ENCODE measurements around the gene TRIM67. TPM values are rescaled to one million over a fixed set of nuclear protein-coding genes. Genes with fewer than 3 reads are reported as not detected.

TRIM67 gene
- total RNA-seq, 1 donor from 2014 or later = not detected

- FAIRE-seq (no peak), DNase-seq (ENCODE audit: low read depth) (no peak)
- H3K27me3 ChIP-seq (ENCODE audit: control insufficient read depth, insufficient read depth, low read length) = no peaks in the 10 kb centered on the region
- H3K36me3 ChIP-seq (ENCODE audit: control insufficient read depth, insufficient read depth, low read length) = peaks cover 9% of the 10 kb centered on the region
- TF ChIP-seq CTCF (IDR thresholded peaks at IDR 0.05; ENCODE audit: insufficient read depth, low read length, severe bottlenecking) = no peak
- H3K4me3 ChIP-seq (ENCODE audit: low read depth, low read length) = no peak overlapping the region
These were observed 64.3 kb downstream of the TRIM67 start for GRCh38 chr1:231226156-231226555.

GRCh38 chr1:231231511-231231910 is 69.7 kb downstream of the TRIM67 start:
- TF ChIP-seq CTCF (IDR thresholded peaks at IDR 0.05; ENCODE audit: insufficient read depth, low read length, severe bottlenecking) = no peak
- FAIRE-seq (no peak), DNase-seq (ENCODE audit: low read depth) (no peak)
- no peaks in the 10 kb centered on the region for H3K27me3 ChIP-seq (ENCODE audit: control insufficient read depth, insufficient read depth, low read length)
- H3K36me3 ChIP-seq (ENCODE audit: control insufficient read depth, insufficient read depth, low read length) = peaks cover 5% of the 10 kb centered on the region
- H3K4me3 ChIP-seq (ENCODE audit: low read depth, low read length) = no peak overlapping the region

GRCh38 chr1:231232870-231233734 is 71.2 kb downstream of the TRIM67 start:
- H3K4me3 ChIP-seq (ENCODE audit: low read depth, low read length) = no peak overlapping the region
- FAIRE-seq (no peak), DNase-seq (ENCODE audit: low read depth) (no peak)
- H3K27me3 ChIP-seq (ENCODE audit: control insufficient read depth, insufficient read depth, low read length) = no peaks in the 10 kb centered on the region
- peaks cover 5% of the 10 kb centered on the region for H3K36me3 ChIP-seq (ENCODE audit: control insufficient read depth, insufficient read depth, low read length)
- no peak for TF ChIP-seq CTCF (IDR thresholded peaks at IDR 0.05; ENCODE audit: insufficient read depth, low read length, severe bottlenecking)

- no peaks in the 10 kb centered on the region for H3K27me3 ChIP-seq (ENCODE audit: control insufficient read depth, insufficient read depth, low read length)
- peaks cover 11% of the 10 kb centered on the region for H3K36me3 ChIP-seq (ENCODE audit: control insufficient read depth, insufficient read depth, low read length)
- TF ChIP-seq CTCF (IDR thresholded peaks at IDR 0.05; ENCODE audit: insufficient read depth, low read length, severe bottlenecking) = no peak
- no peak for FAIRE-seq
- DNase-seq (ENCODE audit: low read depth) = peak; percentile 6
- no peak overlapping the region for H3K4me3 ChIP-seq (ENCODE audit: low read depth, low read length)
These were observed 72.0 kb downstream of the TRIM67 start for GRCh38 chr1:231233735-231234417.

GRCh38 chr1:231234506-231234905 is 72.6 kb downstream of the TRIM67 start:
- Histone ChIP-seq H3K36me3 (ENCODE audit: control insufficient read depth, insufficient read depth, low read length) (peaks cover 12% of the 10 kb centered on the region), H3K4me3 (ENCODE audit: low read depth, low read length) (no peak overlapping the region), H3K27me3 (ENCODE audit: control insufficient read depth, insufficient read depth, low read length) (no peaks in the 10 kb centered on the region)
- DNase-seq (ENCODE audit: low read depth) (no peak), FAIRE-seq (no peak)
- no peak for TF ChIP-seq CTCF (IDR thresholded peaks at IDR 0.05; ENCODE audit: insufficient read depth, low read length, severe bottlenecking)

Measured in bronchial epithelial cell (primary cell).